IMR-90 (cell line): ENCODE measurements around the gene APC2.

Experiments
- MXI1 ChIP-seq: IDR thresholded peaks from 2 replicates; pipeline ENCODE4 v1.6.1; 2012; ENCODE audit warnings: low read depth, mild to moderate bottlenecking, low read length, moderate library complexity, borderline replicate concordance
- POLR2A ChIP-seq: IDR thresholded peaks from 2 replicates; pipeline ENCODE4 v1.6.1; 2012; ENCODE audit warnings: mild to moderate bottlenecking, low read depth, low read length
- RCOR1 ChIP-seq: IDR thresholded peaks from 2 replicates; pipeline ENCODE4 v1.6.1; 2012; ENCODE audit warnings: mild to moderate bottlenecking, low read length, improper control_type of control experiment; ENCODE audit not compliant: insufficient replicate concordance
- RFX5 ChIP-seq: IDR thresholded peaks from 2 replicates; pipeline ENCODE4 v1.8.0; 2012; ENCODE audit warnings: low read depth, mild to moderate bottlenecking, low read length, moderate library complexity
- SMC3 ChIP-seq: fragments of 150-350 bp; IDR thresholded peaks from 2 replicates; pipeline ENCODE4 v1.6.1; 2016; ENCODE audit warnings: low read depth, mild to moderate bottlenecking, antibody characterized with exemption, low read length, moderate library complexity
- TF ChIP-seq, protein P1 (sequence below): conservative IDR thresholded peaks from 2 replicates; pipeline ENCODE4 v1.5.1; 2012; ENCODE audit warnings: mild to moderate bottlenecking, low read depth, low read length, improper control_type of control experiment
- TF ChIP-seq, protein P2 (sequence below): fragments of 150-350 bp; IDR thresholded peaks from 2 replicates; pipeline ENCODE4 v1.6.1; 2017; ENCODE audit warnings: mild to moderate bottlenecking, antibody characterized with exemption, low read length, low read depth

DNA sequence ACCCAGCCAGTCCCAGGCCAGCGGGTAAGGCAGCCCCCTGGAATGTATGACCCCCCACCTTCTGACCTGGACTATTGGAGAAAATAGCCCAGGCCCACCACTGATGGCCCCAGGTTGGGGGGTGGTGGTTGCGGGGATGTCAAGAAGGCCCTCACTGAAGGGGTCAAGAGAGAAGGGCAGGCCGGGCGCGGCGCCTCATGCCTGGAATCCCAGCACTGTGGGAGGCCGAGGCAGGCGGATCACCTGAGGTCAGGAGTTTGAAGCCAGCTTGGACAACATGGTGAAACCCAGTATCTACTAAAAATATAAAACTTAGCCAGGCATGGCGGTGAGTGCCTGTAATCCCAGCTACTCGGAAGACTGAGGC is 64.4 kb downstream of the APC2 start:
- TF ChIP-seq, protein P1, sequence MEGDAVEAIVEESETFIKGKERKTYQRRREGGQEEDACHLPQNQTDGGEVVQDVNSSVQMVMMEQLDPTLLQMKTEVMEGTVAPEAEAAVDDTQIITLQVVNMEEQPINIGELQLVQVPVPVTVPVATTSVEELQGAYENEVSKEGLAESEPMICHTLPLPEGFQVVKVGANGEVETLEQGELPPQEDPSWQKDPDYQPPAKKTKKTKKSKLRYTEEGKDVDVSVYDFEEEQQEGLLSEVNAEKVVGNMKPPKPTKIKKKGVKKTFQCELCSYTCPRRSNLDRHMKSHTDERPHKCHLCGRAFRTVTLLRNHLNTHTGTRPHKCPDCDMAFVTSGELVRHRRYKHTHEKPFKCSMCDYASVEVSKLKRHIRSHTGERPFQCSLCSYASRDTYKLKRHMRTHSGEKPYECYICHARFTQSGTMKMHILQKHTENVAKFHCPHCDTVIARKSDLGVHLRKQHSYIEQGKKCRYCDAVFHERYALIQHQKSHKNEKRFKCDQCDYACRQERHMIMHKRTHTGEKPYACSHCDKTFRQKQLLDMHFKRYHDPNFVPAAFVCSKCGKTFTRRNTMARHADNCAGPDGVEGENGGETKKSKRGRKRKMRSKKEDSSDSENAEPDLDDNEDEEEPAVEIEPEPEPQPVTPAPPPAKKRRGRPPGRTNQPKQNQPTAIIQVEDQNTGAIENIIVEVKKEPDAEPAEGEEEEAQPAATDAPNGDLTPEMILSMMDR, result no peak
- TF ChIP-seq POLR2A (no peak), RFX5 (no peak), RCOR1 (no peak), SMC3 (no peak), MXI1 (no peak)
- TF ChIP-seq, protein P2, sequence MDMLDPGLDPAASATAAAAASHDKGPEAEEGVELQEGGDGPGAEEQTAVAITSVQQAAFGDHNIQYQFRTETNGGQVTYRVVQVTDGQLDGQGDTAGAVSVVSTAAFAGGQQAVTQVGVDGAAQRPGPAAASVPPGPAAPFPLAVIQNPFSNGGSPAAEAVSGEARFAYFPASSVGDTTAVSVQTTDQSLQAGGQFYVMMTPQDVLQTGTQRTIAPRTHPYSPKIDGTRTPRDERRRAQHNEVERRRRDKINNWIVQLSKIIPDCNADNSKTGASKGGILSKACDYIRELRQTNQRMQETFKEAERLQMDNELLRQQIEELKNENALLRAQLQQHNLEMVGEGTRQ, result no peak
